ENCODE data around the gene TACC2.

DNA sequence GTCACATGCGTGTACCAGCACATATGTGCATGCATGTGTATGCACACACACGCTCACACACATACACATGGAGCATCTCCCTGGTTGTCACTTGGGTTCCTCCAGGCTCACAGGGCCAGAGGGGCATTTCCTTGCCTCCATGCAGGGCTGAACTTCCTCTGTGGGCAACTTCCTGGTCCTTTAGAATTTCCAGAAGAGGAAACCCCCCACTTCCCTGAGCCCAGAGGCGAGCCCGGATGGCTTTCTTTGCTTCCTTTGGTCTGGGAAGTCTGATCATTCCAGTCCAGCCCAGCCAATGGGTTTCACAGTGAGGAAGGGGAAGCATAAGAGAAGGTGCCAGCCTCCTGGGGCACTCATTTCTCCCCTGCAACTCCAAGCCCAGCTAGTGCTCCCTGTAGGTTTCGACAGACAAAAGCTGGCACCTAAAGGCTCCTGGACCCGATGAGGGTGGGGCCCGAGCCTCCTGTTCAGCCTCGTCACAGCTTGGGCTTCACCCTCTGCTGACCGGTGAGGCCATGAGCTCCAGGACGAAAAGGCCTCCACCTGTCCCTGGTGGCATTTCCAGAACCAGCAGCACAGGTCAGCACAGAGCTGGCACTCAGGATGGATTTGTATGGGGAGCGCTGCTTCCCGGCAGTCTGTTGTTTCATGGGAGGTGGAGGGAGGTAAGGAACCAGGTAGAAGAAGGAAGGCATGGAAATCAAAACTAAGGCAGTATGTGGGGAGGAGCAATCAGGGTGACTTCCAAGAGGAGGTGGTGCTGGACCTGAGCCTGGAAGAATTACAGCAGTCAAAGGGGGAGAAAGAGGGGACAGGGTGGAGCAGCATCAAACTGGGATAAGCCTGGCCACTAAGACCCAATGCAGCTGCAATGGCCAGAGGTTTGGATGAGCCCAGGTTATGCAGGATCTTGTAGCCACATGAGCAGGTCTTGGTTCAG, 305.8 kb downstream of the TACC2 start:
- no peak for TF ChIP-seq CTCF (IDR thresholded peaks at IDR 0.05)
- TF ChIP-seq POLR2AphosphoS5 (IDR thresholded peaks at IDR 0.05), result no peak
